Activated effector memory CD4-positive, alpha-beta T cell treated with Interleukin-2 at 50 U/mL for 16 hours (primary cell): ENCODE results near the gene MZT2B.
"Not testable (repeated sequence)": the region's sequence is repeated elsewhere in the genome, so short reads cannot be mapped to it uniquely, and the experiment has no call there.

Source experiments
- DNase-seq: peaks from one replicate; pipeline ENCODE4 v3.0.0-alpha.2; 2020

MZT2B gene

DNA sequence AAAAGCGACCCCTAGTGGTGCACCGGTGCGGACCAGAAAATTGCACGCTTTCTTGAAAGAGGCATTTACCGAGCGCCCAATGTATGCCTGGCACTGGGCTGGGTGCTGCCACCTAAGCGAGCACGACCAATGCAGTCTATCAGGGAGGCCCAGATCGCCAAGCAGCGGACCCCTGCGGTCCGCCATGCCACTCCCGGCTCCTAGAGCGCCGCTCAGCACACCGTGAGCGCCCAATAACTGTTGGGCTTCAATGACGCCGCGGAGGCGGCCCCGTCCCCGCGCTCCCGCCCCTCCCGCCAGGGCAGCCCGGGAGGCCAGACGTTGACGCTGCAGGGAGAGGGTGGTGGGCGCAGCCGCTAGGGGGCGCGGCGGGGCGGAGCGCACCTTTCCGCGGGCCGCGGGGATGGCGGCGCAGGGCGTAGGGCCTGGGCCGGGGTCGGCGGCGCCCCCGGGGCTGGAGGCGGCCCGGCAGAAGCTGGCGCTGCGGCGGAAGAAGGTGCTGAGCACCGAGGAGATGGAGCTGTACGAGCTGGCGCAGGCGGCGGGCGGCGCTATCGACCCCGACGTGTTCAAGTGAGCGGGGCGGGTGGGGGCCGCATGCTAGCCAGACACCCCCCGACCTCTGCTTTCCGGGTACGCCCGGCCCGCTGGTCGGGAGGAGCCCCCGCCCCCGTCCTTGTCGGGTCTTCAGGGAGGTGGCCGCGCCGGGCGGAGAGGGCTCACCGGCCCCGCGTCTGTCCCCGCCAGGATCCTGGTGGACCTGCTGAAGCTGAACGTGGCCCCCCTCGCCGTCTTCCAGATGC lies at the start of gene MZT2B:
TSS of gene MZT2B (plus strand) at position 383 of the 803 bp plus-strand sequence. CDS start at position 404, 21 bp downstream.
- peak; percentile 87 for DNase-seq

DNA sequence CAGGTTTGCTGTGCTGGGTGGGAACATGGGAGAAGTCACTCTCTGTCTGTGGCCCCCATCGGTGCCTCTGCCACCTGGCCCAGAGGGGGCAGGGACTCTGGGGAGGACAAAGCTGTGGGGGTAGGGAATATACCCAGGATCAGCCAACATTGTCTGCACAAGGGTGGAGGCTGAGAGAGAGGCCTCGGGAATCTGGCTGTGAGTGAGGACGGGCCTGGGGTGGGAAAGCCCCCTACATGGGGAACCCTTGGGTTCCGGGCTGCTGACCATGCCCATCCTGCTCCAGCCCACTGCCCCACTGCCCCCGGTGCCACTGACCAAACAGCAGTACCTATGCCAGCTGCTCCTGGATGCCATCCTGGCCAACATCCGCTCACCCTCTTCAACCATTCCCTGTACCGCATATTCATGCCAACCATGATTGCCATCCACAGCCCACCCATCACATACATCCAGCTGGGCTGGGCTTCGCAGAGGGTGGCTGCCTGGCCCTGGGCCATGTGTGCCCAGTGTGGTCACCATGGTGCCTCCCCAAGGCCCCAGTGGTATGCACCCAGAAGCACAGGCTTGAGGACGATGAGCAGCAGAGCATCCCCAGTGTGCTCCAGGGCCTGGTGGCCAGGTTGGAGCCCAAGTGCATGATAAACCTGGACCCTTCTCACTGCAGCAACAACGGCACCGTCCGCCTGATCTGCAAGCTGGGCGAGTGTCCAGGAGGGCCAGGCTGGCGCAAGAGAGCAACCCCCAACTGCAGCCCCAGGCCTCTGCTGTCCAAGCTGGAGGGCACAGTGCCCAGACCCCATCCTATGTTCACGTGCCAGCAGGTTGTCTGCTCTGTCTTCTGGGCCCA lies 46.1 kb upstream of the MZT2B start:
- DNase-seq, result no peak

DNA sequence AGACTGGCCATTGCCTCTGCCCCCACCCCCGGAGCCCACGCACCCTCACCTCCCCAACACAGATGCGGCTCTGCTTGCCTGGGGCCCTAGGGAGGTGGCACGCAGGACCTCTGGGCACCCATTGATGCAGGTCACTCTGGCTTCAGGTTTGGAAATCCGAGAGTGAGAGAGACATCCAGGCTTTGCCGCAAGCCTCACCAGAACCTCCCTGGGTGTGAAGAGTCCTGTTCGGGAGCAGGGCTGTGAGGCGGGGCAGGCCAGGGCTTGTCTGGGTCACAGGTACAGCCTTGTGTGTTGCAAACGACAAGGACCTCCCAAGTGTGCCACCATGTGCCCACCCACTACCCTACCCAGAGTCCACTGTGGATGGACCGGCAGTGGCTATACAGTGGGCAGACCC lies 45.5 kb upstream of the MZT2B start:
- not testable (repeated sequence) for DNase-seq

DNA sequence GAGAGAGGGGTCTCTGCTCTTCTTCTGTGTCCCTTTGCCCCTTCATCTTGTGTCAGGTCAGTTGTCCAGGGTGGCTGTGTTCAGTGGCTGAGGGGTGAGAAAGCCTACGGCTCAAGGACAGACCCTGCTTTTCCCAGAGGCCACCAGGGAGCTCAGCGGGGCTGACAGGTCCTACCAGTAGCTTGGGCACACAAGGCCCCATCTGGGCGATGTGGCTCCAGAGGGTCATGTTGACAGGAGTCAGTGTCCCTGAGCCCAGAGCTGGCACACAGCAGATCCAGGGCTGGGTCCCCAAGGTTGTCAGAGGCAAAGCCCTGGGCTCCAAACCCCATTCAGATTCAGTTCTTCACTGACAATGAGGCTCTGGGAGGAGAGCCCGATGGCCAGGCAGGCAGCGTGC lies 44.9 kb upstream of the MZT2B start:
- not testable (repeated sequence) for DNase-seq

DNA sequence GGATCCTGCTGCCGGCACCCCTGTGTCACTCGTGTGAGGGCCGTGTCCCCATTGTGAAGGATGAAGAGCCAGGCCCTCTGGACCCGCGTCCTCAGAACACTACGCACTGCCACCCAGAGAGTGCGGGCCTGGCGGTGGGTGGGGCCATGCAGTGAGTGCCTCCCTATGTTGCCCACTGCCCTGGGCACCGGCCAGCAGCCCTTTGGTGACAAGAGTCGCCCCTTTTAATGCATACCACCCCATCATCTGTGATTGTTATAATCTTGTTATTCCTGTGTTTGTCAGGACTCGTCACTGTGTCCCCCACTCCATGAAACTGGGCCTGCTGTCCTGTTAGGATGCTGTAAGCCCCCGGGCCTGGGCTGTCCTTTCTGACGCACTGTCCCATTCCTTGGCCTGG lies 43.7 kb upstream of the MZT2B start:
- not testable (repeated sequence) for DNase-seq

GRCh38 chr2:130138841-130139251 lies 43.2 kb upstream of the MZT2B start:
- DNase-seq, result not testable (repeated sequence)

- DNase-seq, result not testable (repeated sequence)
Observed at GRCh38 chr2:130139331-130140280, 42.5 kb upstream of the MZT2B start.

- not testable (repeated sequence) for DNase-seq
Observed at GRCh38 chr2:130140516-130140915, 41.5 kb upstream of the MZT2B start.

DNA sequence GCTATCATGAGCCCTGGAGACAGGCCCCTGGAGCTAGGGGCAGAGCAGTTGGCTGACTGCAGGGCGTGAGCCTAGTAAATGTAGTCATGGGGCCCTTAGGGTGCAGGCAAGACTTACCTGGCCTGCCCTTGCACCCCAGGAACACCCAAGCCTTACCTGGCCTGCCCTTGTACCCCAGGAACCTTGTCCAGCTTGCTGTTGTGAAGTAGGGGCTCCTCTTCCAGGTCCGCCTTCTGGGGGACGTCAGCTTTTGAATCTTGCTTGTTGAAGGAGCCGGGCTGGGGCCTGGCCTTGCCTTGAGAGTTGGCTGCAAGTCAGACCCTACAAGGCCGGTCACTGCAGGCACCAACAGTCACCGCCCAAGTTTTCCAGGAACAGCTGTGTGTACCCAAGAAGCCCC lies 41.1 kb upstream of the MZT2B start:
- DNase-seq, result not testable (repeated sequence)

DNA sequence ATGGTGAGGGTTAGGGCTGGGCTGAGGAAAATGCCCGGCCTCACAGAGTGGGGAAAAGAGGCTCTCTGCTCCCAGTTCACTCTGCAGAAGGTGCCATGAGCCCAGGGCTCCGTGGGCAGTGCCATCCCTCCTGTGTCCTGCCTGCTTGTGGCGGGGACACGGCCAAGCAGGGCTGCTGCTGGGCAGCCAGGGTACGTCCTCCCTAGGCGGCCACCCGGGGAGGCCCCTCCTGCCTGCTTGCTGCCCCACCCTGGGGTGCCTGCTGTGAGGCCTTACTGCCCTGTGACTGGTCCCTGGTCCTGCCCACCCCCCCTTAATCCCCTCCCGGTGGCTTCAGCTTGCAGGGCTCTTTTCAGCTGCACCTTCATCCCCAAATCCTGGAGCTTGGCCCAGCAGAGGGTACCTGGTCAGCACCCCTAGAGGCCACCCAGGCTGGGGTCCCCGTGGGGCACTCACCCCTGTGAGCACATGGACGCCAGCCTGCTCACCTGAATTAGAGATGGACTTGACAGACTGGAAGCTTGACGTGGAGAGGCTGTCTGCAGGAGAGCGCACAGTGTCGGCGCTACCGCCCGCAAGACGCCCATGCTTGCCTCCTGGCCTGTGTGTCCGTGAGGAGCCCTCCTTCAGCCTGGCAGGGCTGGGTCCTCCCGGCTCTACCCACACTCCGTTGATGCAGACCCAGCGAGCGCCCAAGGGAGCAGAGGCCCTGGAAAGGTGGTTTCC lies 40.3 kb upstream of the MZT2B start:
- DNase-seq, result not testable (repeated sequence)

- not testable (repeated sequence) for DNase-seq
Observed at GRCh38 chr2:130142396-130143265, 39.4 kb upstream of the MZT2B start.

DNA sequence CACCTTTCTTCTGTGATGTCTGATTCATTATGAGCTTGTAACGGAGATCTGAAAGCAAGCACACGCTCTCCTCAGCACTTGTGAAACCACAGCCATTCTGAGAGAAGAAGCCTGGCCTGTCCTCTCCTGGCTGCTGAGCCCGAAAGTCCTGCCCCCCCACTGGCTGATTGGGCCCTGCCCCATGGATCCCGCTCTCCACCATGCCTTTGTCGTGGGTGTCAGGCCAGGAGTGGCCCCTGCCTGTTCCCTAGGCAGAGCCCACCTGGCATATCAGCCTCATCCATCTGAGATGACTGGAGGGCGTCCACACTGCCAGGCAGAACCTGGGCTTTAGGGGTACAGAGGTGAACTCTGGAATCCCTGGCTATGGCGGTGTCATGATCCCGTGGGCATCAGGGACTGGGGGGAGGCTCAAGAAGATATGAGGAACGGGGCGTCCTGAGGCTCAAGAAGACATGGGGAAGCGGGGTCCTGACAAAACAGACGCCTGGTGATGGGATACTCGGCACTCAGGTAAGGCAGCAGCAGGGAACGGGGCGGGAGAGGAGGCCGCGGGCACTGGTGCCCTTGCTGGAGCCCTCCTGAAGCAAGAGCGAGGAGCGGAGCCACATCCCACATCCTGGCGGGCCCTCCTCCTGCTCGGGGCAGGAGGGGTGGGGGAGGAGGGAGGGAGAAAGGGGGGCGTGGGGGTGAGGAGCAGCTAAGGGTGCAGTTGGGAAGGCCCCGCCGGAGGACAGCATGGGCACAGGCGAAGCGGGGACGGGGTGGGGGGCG lies 38.6 kb upstream of the MZT2B start:
- not testable (repeated sequence) for DNase-seq

DNA sequence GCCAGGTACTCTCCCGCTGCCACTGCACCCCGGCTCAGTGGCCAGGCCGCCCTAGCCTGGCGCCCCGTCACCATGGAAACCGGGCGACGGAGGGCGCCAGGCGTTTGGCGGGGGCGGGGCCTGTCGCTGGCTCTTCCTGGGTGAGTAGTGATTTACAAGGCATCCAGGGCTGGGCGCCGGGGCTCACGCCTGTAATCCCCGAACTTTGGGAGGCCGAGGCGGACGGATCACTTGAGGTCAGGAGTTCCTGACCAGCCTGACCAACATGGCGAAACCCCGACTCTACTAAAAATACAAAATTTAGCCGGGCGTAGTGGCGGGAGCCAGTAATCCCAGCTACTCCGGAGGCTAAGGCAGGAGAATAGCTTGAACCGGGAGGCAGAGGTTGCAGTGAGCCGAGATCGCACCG lies 37.1 kb upstream of the MZT2B start, which contains the start of gene CCDC74B:
TSS of gene CCDC74B (minus strand) at position 107 of the 409 bp plus-strand sequence. CDS start 116 bp downstream, outside the sequence.
- peak; percentile 41 for DNase-seq

DNA sequence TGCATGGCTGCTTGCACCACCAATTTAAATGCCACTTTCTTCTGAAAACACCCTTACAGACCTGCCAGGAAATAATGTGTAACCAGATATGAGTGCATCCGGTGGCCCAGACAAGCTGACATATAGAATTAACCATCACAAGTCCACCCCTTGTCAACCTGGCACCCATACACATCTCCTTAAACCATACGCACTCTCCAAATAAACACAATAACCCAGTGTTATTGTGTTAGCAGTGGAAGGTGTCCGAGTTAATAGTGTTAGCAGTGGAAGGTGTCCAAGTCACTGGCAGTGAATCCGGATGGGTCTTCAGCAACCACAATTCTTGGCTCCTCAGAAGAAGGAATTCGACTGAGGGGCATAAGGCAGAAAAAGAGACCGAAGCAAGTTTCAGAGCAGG lies 33.5 kb upstream of the MZT2B start:
- DNase-seq, result not testable (repeated sequence)

DNA sequence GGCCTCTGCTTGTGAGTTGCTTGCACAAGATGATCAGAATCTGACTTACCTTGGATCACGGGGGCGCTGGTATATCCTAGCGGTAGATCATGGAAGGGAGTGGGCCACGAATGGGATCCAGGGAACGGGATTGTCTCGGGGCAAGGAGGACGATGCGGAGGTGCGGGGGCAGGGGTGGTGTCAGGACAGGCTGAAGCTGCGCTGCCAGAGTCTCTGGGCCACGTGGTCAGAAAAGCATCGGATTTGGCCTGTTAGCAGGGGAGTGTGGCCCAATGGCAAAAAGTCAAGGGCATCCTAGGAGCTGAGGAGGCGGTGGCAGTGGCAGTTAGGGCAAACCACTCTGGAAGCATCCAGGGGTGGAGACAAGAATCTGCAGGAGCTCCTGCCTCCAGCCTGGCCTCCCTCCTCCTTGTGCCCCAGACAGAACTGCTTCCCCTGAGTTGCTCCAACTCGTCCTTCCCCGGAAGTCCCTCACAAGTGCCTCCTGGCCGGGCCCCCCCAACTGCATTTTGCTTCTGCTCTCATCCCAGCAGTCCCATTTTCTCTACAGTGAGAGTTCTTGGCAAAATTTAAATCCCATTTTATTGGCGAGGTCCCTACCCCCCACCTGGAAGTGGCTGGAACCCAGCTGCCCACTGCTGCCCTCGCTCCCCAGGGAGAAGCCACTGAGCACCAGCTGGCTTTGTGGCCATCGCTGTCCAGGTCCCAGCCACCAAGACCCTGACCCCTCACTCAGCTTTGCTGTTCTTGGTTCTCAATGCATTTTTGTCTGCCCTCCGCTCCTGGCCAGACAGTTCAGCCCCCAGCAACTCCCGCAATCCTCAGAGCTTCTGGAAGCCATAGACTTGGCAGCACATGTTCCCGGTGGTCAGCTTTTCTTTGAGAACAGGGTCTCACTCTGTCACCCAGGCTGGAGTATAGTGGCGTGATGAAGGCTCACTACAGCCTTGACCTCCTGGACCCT lies 31.6 kb upstream of the MZT2B start:
- DNase-seq, result no peak

DNA sequence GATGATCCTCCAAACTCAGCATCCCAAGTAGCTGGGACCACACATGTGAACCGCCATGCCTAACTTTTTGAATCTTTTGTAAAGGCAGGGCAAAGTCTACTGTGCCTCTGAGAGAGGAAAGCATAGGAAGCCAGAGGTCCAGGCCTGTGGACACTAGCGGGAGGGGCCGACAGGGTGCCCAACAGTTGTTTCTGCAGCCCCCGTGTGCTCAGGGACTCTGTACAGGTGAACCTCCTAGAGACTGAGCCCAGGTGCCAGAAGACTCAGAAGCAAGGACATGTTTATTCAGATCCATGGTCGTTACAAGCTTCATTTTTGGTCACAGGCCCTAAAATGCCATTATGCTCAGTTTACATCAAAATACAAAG lies 30.9 kb upstream of the MZT2B start:
- not testable (repeated sequence) for DNase-seq

DNA sequence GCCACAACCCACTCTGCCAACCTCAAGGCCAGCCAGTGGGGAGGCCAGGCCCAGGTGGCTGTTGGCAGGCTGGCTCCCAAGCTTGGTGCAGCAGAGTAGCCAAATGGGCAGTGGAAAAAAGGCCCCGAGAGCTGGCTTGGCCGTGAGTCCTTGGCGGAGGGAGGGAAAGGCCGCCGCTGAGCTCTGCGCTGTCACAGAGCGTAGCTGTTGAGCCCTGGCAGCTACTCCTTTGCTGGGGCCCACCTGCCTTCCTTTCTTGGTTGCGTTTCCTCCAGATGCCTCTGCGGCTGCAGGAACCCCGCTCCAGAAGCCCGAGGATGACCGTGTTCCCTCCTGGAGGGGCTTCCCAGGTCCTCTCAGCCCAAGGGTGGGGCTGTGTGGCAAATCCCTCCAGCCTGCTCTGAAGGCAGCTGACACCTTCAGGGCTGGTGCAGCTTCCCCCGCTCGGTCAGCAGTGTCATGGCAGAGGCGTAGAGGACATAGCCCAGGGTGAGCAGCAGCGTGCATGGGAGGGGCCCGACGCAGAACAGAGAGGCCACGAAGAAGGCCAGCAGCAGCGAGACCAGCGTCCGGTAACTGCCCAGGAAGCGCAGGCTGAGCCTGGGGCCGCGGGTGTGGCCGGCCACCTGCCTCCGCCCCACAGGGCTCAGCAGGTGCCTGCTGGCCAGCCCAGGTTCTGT lies 29.8 kb upstream of the MZT2B start:
- not testable (repeated sequence) for DNase-seq
